ENCODE data around the gene DYNC1H1. TPM values are rescaled to one million over a fixed set of nuclear protein-coding genes. Genes with fewer than 3 reads are reported as not detected.

The DYNC1H1 gene
- total RNA-seq, 2 experiments from 2014 or later = 209 to 291 TPM

DNA sequence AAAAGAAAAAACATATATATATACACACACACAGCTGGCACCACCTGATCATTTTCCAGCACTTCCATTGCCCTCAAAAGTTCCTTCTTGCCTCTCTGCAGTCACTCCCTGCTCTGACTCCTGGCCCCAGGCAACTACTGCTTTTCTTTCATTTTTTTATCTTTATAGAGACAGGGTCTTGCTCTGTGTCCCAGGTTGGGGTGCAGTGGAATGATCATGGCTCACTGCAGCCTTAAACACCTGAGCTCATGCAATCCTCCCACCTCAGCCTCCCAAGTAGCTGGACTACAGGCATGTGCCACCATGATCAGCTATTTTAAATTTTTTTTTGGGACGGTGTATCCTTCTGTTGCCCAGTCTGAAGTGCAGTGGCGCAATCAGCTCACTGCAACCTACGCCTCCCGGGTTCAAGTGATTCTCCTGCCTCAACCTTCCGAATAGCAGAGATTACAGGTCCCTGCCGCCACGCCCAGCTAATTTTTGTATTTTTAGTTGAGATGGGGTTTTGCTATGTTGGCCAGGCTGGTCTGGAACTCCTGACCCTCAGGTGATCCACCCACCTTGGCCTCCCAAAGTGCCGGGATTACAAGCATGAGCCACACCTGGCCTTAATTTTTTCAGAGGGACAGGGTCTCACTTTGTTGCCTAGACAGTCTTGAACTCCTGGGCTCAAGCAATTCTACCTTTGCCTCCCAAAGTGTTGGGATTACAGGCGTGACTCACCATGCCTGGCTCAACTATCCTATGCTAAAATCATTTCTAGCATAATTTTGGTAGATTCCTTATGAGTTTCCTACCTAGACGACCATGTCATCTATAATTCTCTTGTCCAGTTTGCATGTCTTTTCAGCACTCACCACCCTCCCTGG, 114.7 kb downstream of the DYNC1H1 start:
- ChIA-PET CTCF (ENCODE audit: unreplicated experiment) (no interaction called here), POLR2A (interaction anchor here (0.6 to 0.8 kb wide), 2 partner anchors 24 to 112 kb away, joined by 3 to 4 read pairs; no protein-coding TSS in a partner anchor)
- Histone ChIP-seq H3K4me3 (ENCODE audit: low read depth, low read length, poor library complexity, severe bottlenecking) (no peak overlapping the region), H4K20me1 (ENCODE audit: insufficient read depth, low read length) (peaks cover 15% of the 10 kb centered on the region; the same call in 1 of the 2 replicates), H3K4me1 (ENCODE audit: insufficient read depth, low read length, poor library complexity, severe bottlenecking) (peaks cover 26% of the 10 kb centered on the region), H3K27ac (ENCODE audit: low read depth, low read length, poor library complexity, severe bottlenecking) (no peak overlapping the region), H3K9me3 (ENCODE audit: low read length) (no peaks in the 10 kb centered on the region), H3K79me2 (ENCODE audit: insufficient read depth, low read depth, low read length) (peaks cover 32% of the 10 kb centered on the region), H3K4me2 (ENCODE audit: low read length) (no peak overlapping the region), H3K36me3 (ENCODE audit: insufficient read depth, low read length) (peaks cover 88% of the 10 kb centered on the region), H2AFZ (ENCODE audit: low read length) (no peak overlapping the region), H3K9me2 (ENCODE audit: insufficient read depth, low read length) (no peaks in the 10 kb centered on the region)
- no peak for DNase-seq (ENCODE audit: low spot score)
- intact Hi-C loops (cut with micrococcal nuclease; ENCODE audit: unreplicated experiment) = no loop called here
- no peak for TF ChIP-seq EZH2phosphoT487 (IDR thresholded peaks at IDR 0.05; ENCODE audit: borderline replicate concordance, low read depth, low read length)
- no peak for TF ChIP-seq CTCF (conservative IDR thresholded peaks at IDR 0.05; ENCODE audit: low read length)
- no TSS peak for BruUV-seq (replicated peaks)

DNA sequence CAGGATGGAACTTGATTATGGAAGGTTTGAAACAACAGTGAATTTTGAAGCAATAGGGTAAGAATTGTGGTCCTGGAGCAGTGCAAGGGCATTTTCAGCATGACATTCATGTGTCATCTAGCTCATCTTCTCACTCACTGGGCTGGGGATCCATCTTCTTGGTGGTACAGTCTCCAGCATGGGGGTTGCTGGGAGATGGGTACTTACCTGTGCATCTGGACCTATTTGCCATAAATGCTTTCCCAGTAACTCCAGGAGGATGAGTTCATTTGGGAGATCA, 115.3 kb downstream of the DYNC1H1 start:
- ChIA-PET CTCF (ENCODE audit: unreplicated experiment) (no interaction called here), POLR2A (no interaction called here)
- Histone ChIP-seq H3K9me2 (ENCODE audit: insufficient read depth, low read length) (no peaks in the 10 kb centered on the region), H3K4me1 (ENCODE audit: insufficient read depth, low read length, poor library complexity, severe bottlenecking) (peaks cover 32% of the 10 kb centered on the region), H3K79me2 (ENCODE audit: insufficient read depth, low read depth, low read length) (peaks cover 38% of the 10 kb centered on the region), H2AFZ (ENCODE audit: low read length) (no peak overlapping the region), H4K20me1 (ENCODE audit: insufficient read depth, low read length) (peaks cover 21% of the 10 kb centered on the region; the same call in 1 of the 2 replicates), H3K9me3 (ENCODE audit: low read length) (no peaks in the 10 kb centered on the region), H3K36me3 (ENCODE audit: insufficient read depth, low read length) (peaks cover 88% of the 10 kb centered on the region), H3K4me3 (ENCODE audit: low read depth, low read length, poor library complexity, severe bottlenecking) (no peak overlapping the region), H3K27ac (ENCODE audit: low read depth, low read length, poor library complexity, severe bottlenecking) (no peak overlapping the region), H3K4me2 (ENCODE audit: low read length) (no peak overlapping the region)
- DNase-seq (ENCODE audit: low spot score) = no peak
- no peak for TF ChIP-seq CTCF (conservative IDR thresholded peaks at IDR 0.05; ENCODE audit: low read length)
- TF ChIP-seq EZH2phosphoT487 (IDR thresholded peaks at IDR 0.05; ENCODE audit: borderline replicate concordance, low read depth, low read length) = no peak
- BruUV-seq (replicated peaks) = no TSS peak
- intact Hi-C loops (cut with micrococcal nuclease; ENCODE audit: unreplicated experiment) = no loop called here

All from OCI-LY7 (cell line).